Panc1 (cell line): Measurements from ENCODE around the gene TMEM269. TPM values are rescaled to one million over a fixed set of nuclear protein-coding genes. Genes with fewer than 3 reads are reported as not detected.

Experiments used
- ATAC-seq: fragments of 200-7000 bp; cut with Tn5 transposase; 2 replicates; pipeline ENCODE4 v1.9.1; 2020; ENCODE audit warnings: mild to moderate bottlenecking, moderate library complexity
- BruUV-seq: library from RNA; stranded (reverse); fragments of 400-500 nt; replicated peaks from 2 replicates; lab custom pipeline; 2021; lab: Mats Ljungman, UMichigan
- CTCF ChIA-PET: fragments of 300-600 bp; sonication (Branson Sonifier 250); formaldehyde crosslinking; loops from one replicate; lab custom pipeline; 2022; ENCODE audit warnings: antibody characterized with exemption; lab: Charles Lee
- POLR2A ChIA-PET: fragments of 300-600 bp; sonication (Branson Sonifier 250); formaldehyde crosslinking; loops from one replicate; lab custom pipeline; 2022; ENCODE audit warnings: antibody characterized with exemption; lab: Charles Lee
- DNase-seq: peaks from one replicate; pipeline ENCODE4 v3.0.0-alpha.2; 2010; ENCODE audit warnings: low read depth, low spot score
- H3K27ac ChIP-seq: 2 replicates; pipeline ENCODE4 v1.5.1; 2011; ENCODE audit warnings: mild to moderate bottlenecking, low read length, inconsistent platforms
- H3K27me3 ChIP-seq: fragments of 200-500 bp; sonication (Bioruptor generic); 2 replicates; pipeline ENCODE4 v1.6.0; 2014; ENCODE audit warnings: low read length, inconsistent platforms; ENCODE audit not compliant: control insufficient read depth, insufficient read depth
- H3K36me3 ChIP-seq: fragments of 200-500 bp; sonication (Bioruptor generic); 2 replicates; pipeline ENCODE4 v1.5.1; 2014; ENCODE audit warnings: inconsistent platforms, mild to moderate bottlenecking, low read length, moderate library complexity; ENCODE audit not compliant: control insufficient read depth, insufficient read depth
- H3K4me1 ChIP-seq: 2 replicates; pipeline ENCODE4 v1.5.1; 2011; ENCODE audit warnings: inconsistent platforms, mild to moderate bottlenecking, low read length, moderate library complexity; ENCODE audit not compliant: control insufficient read depth, insufficient read depth
- H3K4me3 ChIP-seq, 2 experiments: 2 replicates each; pipeline ENCODE4 v1.5.1; 2011 to 2012; ENCODE audit warnings: low read depth in 2 of 2, low read length in 2 of 2, mild to moderate bottlenecking in 2 of 2, inconsistent platforms in 1 of 2, moderate library complexity in 1 of 2
- H3K9me3 ChIP-seq: fragments of 200-500 bp; sonication (Bioruptor generic); 2 replicates; pipeline ENCODE4 v1.5.1; 2014; ENCODE audit warnings: low read depth, mild to moderate bottlenecking, inconsistent platforms, low read length, moderate library complexity; ENCODE audit not compliant: control insufficient read depth, insufficient read depth
- CTCF ChIP-seq: fragments of 450-650 bp; IDR thresholded peaks from 2 replicates; pipeline ENCODE4 v1.5.1; 2017; ENCODE audit warnings: mild to moderate bottlenecking
- POLR2AphosphoS5 ChIP-seq: IDR thresholded peaks from 2 replicates; pipeline ENCODE4 v1.6.1; 2012; ENCODE audit warnings: mild to moderate bottlenecking, low read depth, low read length, moderate library complexity
- REST ChIP-seq, 2 experiments: IDR thresholded peaks; 2 replicates each; pipeline ENCODE4 v1.6.1; 2011 to 2012; ENCODE audit warnings: low read depth in 2 of 2, control low read depth in 1 of 2, low read length in 1 of 2, mild to moderate bottlenecking in 1 of 2, moderate library complexity in 1 of 2; ENCODE audit not compliant: insufficient read depth in 1 of 2
- SIN3A ChIP-seq: IDR thresholded peaks from 2 replicates; pipeline ENCODE4 v1.6.1; 2012; ENCODE audit warnings: low read depth, mild to moderate bottlenecking, low read length, moderate library complexity, borderline replicate concordance; ENCODE audit not compliant: insufficient read depth
- TCF7L2 ChIP-seq: IDR thresholded peaks from 2 replicates; pipeline ENCODE4 v1.6.1; 2011; ENCODE audit warnings: mild to moderate bottlenecking, low read depth, low read length, inconsistent platforms
- in situ Hi-C: cut with HindIII; loops from 2 replicates; pipeline ENCODE4 v1.10.0; 2016; ENCODE audit warnings: low sequenced_read_pairs, low pct_unique_long_range_greater_than_20kb
- intact Hi-C: fragments of 100-400 bp; cut with micrococcal nuclease; formaldehyde crosslinking; loops from one replicate; pipeline ENCODE4 v1.10.0; 2022; ENCODE audit not compliant: unreplicated experiment
- total RNA-seq: library from RNA; stranded (reverse); gene quantifications from one replicate; pipeline ENCODE4 v1.2.1, GENCODE V29; 2021; ENCODE audit not compliant: unreplicated experiment

The TMEM269 gene
- total RNA-seq, 1 experiment from 2014 or later = 0.13 TPM

GRCh38 chr1:42821690-42822089, 36.9 kb downstream of the TMEM269 start:
- ChIA-PET POLR2A (no interaction called here), CTCF (no interaction called here)
- Histone ChIP-seq H3K36me3 (no peaks in the 10 kb centered on the region), H3K27ac (no peak overlapping the region), H3K9me3 (no peaks in the 10 kb centered on the region), H3K4me3 (no peak overlapping the region), H3K27me3 (no peaks in the 10 kb centered on the region), H3K4me1 (peaks cover 5% of the 10 kb centered on the region)
- no peak for ATAC-seq
- in situ Hi-C loops = no loop called here
- intact Hi-C loops = no loop called here
- BruUV-seq = no TSS peak
- TF ChIP-seq TCF7L2 = no peak
- no peak for TF ChIP-seq SIN3A
- no peak for TF ChIP-seq REST (IDR thresholded peaks at IDR 0.05; ENCODE audit: insufficient read depth in 1 of 2, low read depth in 2 of 2, low read length in 1 of 2)
- no peak for TF ChIP-seq CTCF
- TF ChIP-seq POLR2AphosphoS5 = no peak
- no peak for DNase-seq

DNA sequence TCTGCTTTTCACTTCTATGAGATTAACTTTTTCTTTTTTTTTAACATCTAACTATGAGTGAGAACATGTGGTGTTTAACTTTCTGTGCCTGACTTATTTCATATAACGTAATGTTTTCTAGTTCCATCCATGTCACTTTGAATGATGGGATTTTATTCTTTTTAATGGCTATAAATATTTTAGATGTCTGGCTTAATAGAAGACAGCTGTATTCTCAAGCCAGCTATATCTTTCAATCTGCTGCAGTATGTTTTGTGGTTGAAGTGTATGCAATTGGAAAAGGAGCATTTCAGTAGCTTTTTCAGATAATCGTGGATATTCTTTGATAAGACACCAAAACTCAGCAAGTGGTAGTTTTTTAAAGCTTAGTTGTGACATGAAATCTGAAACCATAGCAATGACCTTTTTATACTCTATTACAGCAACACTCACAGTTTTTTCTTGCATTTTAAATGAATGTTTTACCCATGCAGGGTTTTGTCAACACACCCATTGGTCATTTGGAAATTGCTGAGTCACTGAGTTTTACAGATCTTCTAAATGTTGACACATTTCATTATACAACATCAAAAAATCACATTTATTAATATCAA, 38.1 kb downstream of the TMEM269 start:
- no peaks in the 10 kb centered on the region for H3K36me3 ChIP-seq
- in situ Hi-C loops = no loop called here
- ChIA-PET CTCF (no interaction called here), POLR2A (no interaction called here)
- no peaks in the 10 kb centered on the region for H3K27me3 ChIP-seq
- intact Hi-C loops = no loop called here
- no TSS peak for BruUV-seq
- DNase-seq = no peak
- no peaks in the 10 kb centered on the region for H3K9me3 ChIP-seq
- ATAC-seq = no peak
- H3K4me1 ChIP-seq = peaks cover 3% of the 10 kb centered on the region
- no peak overlapping the region for H3K4me3 ChIP-seq
- H3K27ac ChIP-seq = no peak overlapping the region
- no peak for TF ChIP-seq CTCF
- TF ChIP-seq SIN3A = no peak
- no peak for TF ChIP-seq TCF7L2
- no peak for TF ChIP-seq REST (IDR thresholded peaks at IDR 0.05; ENCODE audit: insufficient read depth in 1 of 2, low read depth in 2 of 2, low read length in 1 of 2)
- no peak for TF ChIP-seq POLR2AphosphoS5
